Ishikawa (cell line): Measurements from ENCODE around the gene FLAD1.

ENCODE experiments used
- EP300 ChIP-seq: IDR thresholded peaks from 2 replicates; pipeline ENCODE4 v1.6.1; 2012; ENCODE audit warnings: borderline replicate concordance
- FOXM1 ChIP-seq: IDR thresholded peaks from 2 replicates; pipeline ENCODE4 v1.6.1; 2012; ENCODE audit warnings: low read depth, borderline replicate concordance
- RAD21 ChIP-seq: IDR thresholded peaks from 2 replicates; pipeline ENCODE4 v1.6.1; 2012; ENCODE audit warnings: low read depth
- REST ChIP-seq: IDR thresholded peaks from 2 replicates; pipeline ENCODE4 v1.6.1; 2012; ENCODE audit warnings: low read depth, mild to moderate bottlenecking
- TAF1 ChIP-seq: IDR thresholded peaks from 2 replicates; pipeline ENCODE4 v1.6.1; 2012; ENCODE audit warnings: low read depth, mild to moderate bottlenecking
- ZBTB7A ChIP-seq: IDR thresholded peaks from 2 replicates; pipeline ENCODE4 v1.6.1; 2012; ENCODE audit warnings: low read depth

DNA sequence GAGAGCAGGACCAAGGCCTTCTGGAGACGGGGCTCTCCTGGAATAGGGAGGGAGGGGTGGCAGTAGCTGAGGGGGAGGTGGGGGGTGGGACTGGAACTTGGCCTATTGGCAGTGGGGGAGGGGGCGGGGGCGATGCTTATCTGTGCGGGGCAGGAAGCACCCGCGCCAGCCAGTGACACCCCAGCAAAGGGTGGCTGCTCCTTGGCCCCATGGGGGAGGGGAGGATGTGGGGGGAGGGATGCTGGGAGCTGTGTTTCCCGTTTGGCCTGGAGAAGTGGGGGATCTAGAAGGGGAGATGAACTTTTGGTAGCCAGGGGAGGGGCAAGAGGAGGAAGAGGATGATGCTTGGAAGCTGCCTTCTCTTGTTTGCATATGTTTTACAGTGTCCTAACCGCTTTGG, 30.5 kb downstream of the FLAD1 start:
- TF ChIP-seq TAF1 (no peak), REST (no peak), RAD21 (no peak), ZBTB7A (no peak), FOXM1 (no peak), EP300 (no peak)
